Small intestine (tissue), 7 donors: ENCODE results near the gene RFX2. TPM values are rescaled to one million over a fixed set of nuclear protein-coding genes. Genes with fewer than 3 reads are reported as not detected.

Source experiments
- DNase-seq, 2 donors: peaks; one replicate each; pipeline versions ENCODE4 v3.0.0 to v3.0.0-alpha.2; 2013
- FAIRE-seq: peaks from 2 replicates; lab custom pipeline; 2012; peaks lifted over from hg19 to GRCh38; lab: Jason Lieb, UNC
- H3K27ac ChIP-seq, 3 donors: one replicate each; pipeline ENCODE4 v1.5.1; 2013; ENCODE audit warnings: low read length in 2 of 3, mild to moderate bottlenecking in 2 of 3, control low read depth in 1 of 3, inconsistent platforms in 1 of 3, low read depth in 1 of 3, moderate library complexity in 1 of 3
- H3K27me3 ChIP-seq, 3 donors: one replicate each; pipeline ENCODE4 v1.6.1; 2013; ENCODE audit warnings: low read length in 3 of 3, inconsistent platforms in 1 of 3; ENCODE audit not compliant: control insufficient read depth in 3 of 3, insufficient read depth in 3 of 3
- H3K36me3 ChIP-seq, 3 donors: one replicate each; pipeline ENCODE4 v1.6.1; 2013; ENCODE audit warnings: low read length in 3 of 3, inconsistent platforms in 1 of 3, low read depth in 1 of 3, mild to moderate bottlenecking in 1 of 3, moderate library complexity in 1 of 3; ENCODE audit not compliant: control insufficient read depth in 3 of 3, insufficient read depth in 2 of 3
- H3K4me1 ChIP-seq, 3 donors: one replicate each; pipeline ENCODE4 v1.6.1; 2013; ENCODE audit warnings: low read length in 2 of 3, inconsistent platforms in 1 of 3, low read depth in 1 of 3, mild to moderate bottlenecking in 1 of 3, moderate library complexity in 1 of 3; ENCODE audit not compliant: control insufficient read depth in 3 of 3, insufficient read depth in 2 of 3
- H3K4me3 ChIP-seq, 3 donors: one replicate each; pipeline ENCODE4 v1.5.1; 2013; ENCODE audit warnings: low read length in 3 of 3, control low read depth in 1 of 3, inconsistent platforms in 1 of 3, low read depth in 1 of 3, mild to moderate bottlenecking in 1 of 3, moderate library complexity in 1 of 3
- H3K9me3 ChIP-seq, 2 donors: one replicate each; pipeline ENCODE4 v1.6.1; 2013; ENCODE audit warnings: low read depth in 1 of 2, low read length in 1 of 2; ENCODE audit not compliant: control insufficient read depth in 2 of 2, insufficient read depth in 1 of 2
- WGBS, 3 donors: extraction: QIAGEN DNeasy Blood & Tissue Kit; methylation state at CpG; one replicate each; pipeline ENCODE4 v1.1.7; 2013; 5-methylcytosine and 5-hydroxymethylcytosine counted together
- polyA plus RNA-seq, 4 donors: library from polyadenylated mRNA; stranded (reverse) in 3 of 4; unstranded in 1 of 4; fragments of 200-250 nt in 3 of 4; fragments of 120-200 nt in 1 of 4; gene quantifications; one replicate each; pipeline versions ENCODE4 v1.2.1 to v1.2.3, GENCODE V29; 2013
- donor health status: healthy with polysubstance abuse.
- donor health status: control.
- donor health status: control.
- donor health status: Bipolar disorder and iron deficiency.
- donor health status: healthy.

Gene RFX2
- polyA plus RNA-seq, 4 donors = 1.1 to 9.1 (median 2.3) TPM

- DNase-seq (no peak), FAIRE-seq (no peak)
- Histone ChIP-seq H3K4me1 (peaks cover 0 to 32% (median 5%) of the 10 kb centered on the region in 3 donors), H3K27me3 (no peaks in the 10 kb centered on the region), H3K36me3 (peaks cover 0 to 12% (median 0%) of the 10 kb centered on the region in 3 donors), H3K9me3 (peaks cover 0 to 4% of the 10 kb centered on the region in 2 donors), H3K27ac (peak overlapping the region in 1 of 3 donors; percentile 49), H3K4me3 (no peak overlapping the region)
- WGBS, 3 donors = 95 to 100% (median 100%) methylated on average over 3 of the region's 3 CpGs
Observed at GRCh38 chr19:6070207-6070681, 40.1 kb downstream of the RFX2 start.

- FAIRE-seq = no peak
- peaks cover 0 to 39% (median 5%) of the 10 kb centered on the region in 3 donors for H3K4me1 ChIP-seq
- H3K9me3 ChIP-seq = peaks cover 0 to 4% of the 10 kb centered on the region in 2 donors
- H3K27ac ChIP-seq = peak overlapping the region in 1 of 3 donors; percentile 34
- H3K4me3 ChIP-seq = no peak overlapping the region
- no peak for DNase-seq
- H3K27me3 ChIP-seq = no peaks in the 10 kb centered on the region
- peaks cover 0 to 14% (median 0%) of the 10 kb centered on the region in 3 donors for H3K36me3 ChIP-seq
Observed at GRCh38 chr19:6069268-6069791, 41.0 kb downstream of the RFX2 start.

- no peak overlapping the region for H3K4me3 ChIP-seq
- H3K36me3 ChIP-seq = peaks cover 0 to 11% (median 0%) of the 10 kb centered on the region in 3 donors
- 41 to 65% (median 46%) methylated on average over 2 of the region's 2 CpGs for whole genome bisulfite sequencing, 3 donors
- H3K4me1 ChIP-seq = peaks cover 0 to 45% (median 5%) of the 10 kb centered on the region in 3 donors
- peaks cover 0 to 4% of the 10 kb centered on the region in 2 donors for H3K9me3 ChIP-seq
- FAIRE-seq (no peak), DNase-seq (no peak)
- H3K27me3 ChIP-seq = no peaks in the 10 kb centered on the region
- H3K27ac ChIP-seq = peak overlapping the region in 2 of 3 donors; percentile 81 to 84
Observed at GRCh38 chr19:6068711-6069110, 41.6 kb downstream of the RFX2 start.

GRCh38 chr19:6067975-6068374, 42.3 kb downstream of the RFX2 start:
- no peak for DNase-seq
- Histone ChIP-seq H3K36me3 (peaks cover 0 to 13% (median 0%) of the 10 kb centered on the region in 3 donors), H3K4me3 (no peak overlapping the region), H3K27ac (peak overlapping the region in 2 of 3 donors; percentile 81 to 84), H3K4me1 (peaks cover 0 to 49% (median 5%) of the 10 kb centered on the region in 3 donors), H3K27me3 (no peaks in the 10 kb centered on the region), H3K9me3 (peaks cover 0 to 4% of the 10 kb centered on the region in 2 donors)
- no peak for FAIRE-seq
- WGBS, 3 donors = 92 to 97% (median 94%) methylated on average over 2 of the region's 2 CpGs

GRCh38 chr19:6066661-6067646, 43.3 kb downstream of the RFX2 start:
- Histone ChIP-seq H3K9me3 (peaks cover 0 to 4% of the 10 kb centered on the region in 2 donors), H3K4me3 (no peak overlapping the region), H3K27ac (peak overlapping the region; percentile 56 to 84 (median 81)), H3K27me3 (no peaks in the 10 kb centered on the region), H3K4me1 (peaks cover 0 to 49% (median 7%) of the 10 kb centered on the region in 3 donors), H3K36me3 (peaks cover 0 to 13% (median 0%) of the 10 kb centered on the region in 3 donors)
- FAIRE-seq (no peak), DNase-seq (peak; percentile 94 to 98)
- 17 to 27% (median 20%) methylated on average over 18 of the region's 18 CpGs for WGBS, 3 donors

GRCh38 chr19:6065685-6066374, 44.5 kb downstream of the RFX2 start:
- H3K27ac ChIP-seq = peak overlapping the region in 2 of 3 donors; percentile 81 to 84
- no peak overlapping the region for H3K4me3 ChIP-seq
- H3K27me3 ChIP-seq = no peaks in the 10 kb centered on the region
- peaks cover 0 to 4% of the 10 kb centered on the region in 2 donors for H3K9me3 ChIP-seq
- H3K36me3 ChIP-seq = peaks cover 0 to 13% (median 0%) of the 10 kb centered on the region in 3 donors
- FAIRE-seq = no peak
- 3 to 10% (median 6%) methylated on average over 16 of the region's 16 CpGs for WGBS, 3 donors
- peak; percentile 73 to 80 for DNase-seq
- peaks cover 0 to 49% (median 10%) of the 10 kb centered on the region in 3 donors for H3K4me1 ChIP-seq

- H3K27ac ChIP-seq = peak overlapping the region in 2 of 3 donors; percentile 32 to 77
- 83 to 88% (median 86%) methylated on average over 8 of the region's 8 CpGs for WGBS, 3 donors
- H3K4me3 ChIP-seq = no peak overlapping the region
- peak in 1 of 2 donors; percentile 23 for DNase-seq
- peaks cover 0 to 7% (median 0%) of the 10 kb centered on the region in 3 donors for H3K36me3 ChIP-seq
- FAIRE-seq = no peak
- no peaks in the 10 kb centered on the region for H3K9me3 ChIP-seq
- no peaks in the 10 kb centered on the region for H3K27me3 ChIP-seq
- H3K4me1 ChIP-seq = peaks cover 0 to 49% (median 10%) of the 10 kb centered on the region in 3 donors
Observed at GRCh38 chr19:6064336-6065073, 45.8 kb downstream of the RFX2 start.
